Urothelium cell line (cell line): ENCODE results near the gene LANCL3.
"Not testable (repeated sequence)": the region's sequence is repeated elsewhere in the genome, so short reads cannot be mapped to it uniquely, and the experiment has no call there.

Experiments
- DNase-seq: peaks from one replicate; pipeline ENCODE4 v3.0.0; 2011; ENCODE audit warnings: low spot score, mixed read lengths
- FAIRE-seq: peaks from 2 replicates; lab custom pipeline; 2011; peaks lifted over from hg19 to GRCh38; lab: Jason Lieb, UNC

Gene LANCL3

GRCh38 chrX:37609727-37610126, 38.3 kb downstream of the LANCL3 start:
- no peak for FAIRE-seq

DNA sequence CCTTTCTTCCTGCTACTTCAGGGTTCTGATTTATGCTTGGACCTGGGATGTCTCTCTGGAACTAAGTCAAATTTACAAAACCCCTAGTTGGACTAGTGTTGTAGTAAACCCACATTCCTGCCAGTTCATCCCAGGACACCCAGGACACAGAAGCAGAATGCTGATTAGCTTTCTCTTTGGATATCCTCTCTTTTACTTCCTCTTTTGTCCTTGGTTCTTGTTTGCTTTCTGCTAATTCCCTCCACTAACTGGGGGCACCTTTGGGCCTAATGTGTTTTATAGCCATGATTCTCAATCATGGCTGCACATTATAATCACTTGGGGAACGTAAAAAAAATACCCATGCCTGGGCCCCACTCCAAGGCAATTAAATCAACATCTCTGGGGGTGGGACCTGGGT, 42.5 kb downstream of the LANCL3 start:
- FAIRE-seq (no peak), DNase-seq (no peak)

More at GRCh38 chrX:37609727-37610126, 38.3 kb downstream of the LANCL3 start:
- no peak for DNase-seq

DNA sequence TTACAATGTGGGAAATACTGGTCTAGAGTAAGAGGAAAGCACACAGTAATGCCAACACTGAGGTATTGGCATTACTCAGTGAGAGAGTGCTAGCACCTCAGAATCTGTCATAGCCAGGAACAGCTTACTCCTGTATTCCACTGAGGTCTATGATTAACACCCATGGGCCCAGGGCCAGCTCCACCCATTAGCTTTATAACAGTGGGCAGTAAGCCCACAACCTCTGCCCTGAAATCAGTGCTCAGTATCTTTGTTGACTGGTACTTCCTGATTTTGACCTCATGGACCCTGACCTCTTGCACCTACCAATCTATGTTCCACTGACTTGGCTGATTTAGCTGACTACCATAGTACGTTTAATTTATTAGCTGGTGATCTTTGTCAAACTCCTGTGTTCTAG, 56.1 kb downstream of the LANCL3 start:
- FAIRE-seq (no peak), DNase-seq (no peak)

GRCh38 chrX:37638047-37638446, 66.6 kb downstream of the LANCL3 start:
- no peak for DNase-seq
- FAIRE-seq = no peak

GRCh38 chrX:37640142-37640541, 68.7 kb downstream of the LANCL3 start:
- no peak for DNase-seq
- FAIRE-seq = no peak

DNA sequence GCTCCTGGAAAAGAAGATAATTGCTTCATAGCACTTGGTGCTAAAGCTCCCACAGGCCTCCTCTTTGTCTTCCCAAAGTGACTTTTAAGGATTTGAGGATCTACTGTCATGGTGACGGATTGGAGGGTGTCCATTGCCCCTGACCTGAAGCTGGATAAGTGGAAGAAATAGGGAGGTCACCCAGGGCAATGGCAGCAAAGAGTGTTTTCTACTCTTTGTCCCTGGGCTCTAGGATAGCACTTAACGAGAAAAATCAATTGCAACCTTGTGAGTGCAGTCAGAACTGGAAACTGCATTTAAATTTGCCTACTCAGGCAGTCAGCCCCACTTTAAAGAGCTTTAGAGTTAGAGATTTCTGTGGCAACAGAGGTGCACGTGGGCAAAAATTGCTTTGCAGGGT, 70.4 kb downstream of the LANCL3 start:
- no peak for DNase-seq
- FAIRE-seq = no peak

DNA sequence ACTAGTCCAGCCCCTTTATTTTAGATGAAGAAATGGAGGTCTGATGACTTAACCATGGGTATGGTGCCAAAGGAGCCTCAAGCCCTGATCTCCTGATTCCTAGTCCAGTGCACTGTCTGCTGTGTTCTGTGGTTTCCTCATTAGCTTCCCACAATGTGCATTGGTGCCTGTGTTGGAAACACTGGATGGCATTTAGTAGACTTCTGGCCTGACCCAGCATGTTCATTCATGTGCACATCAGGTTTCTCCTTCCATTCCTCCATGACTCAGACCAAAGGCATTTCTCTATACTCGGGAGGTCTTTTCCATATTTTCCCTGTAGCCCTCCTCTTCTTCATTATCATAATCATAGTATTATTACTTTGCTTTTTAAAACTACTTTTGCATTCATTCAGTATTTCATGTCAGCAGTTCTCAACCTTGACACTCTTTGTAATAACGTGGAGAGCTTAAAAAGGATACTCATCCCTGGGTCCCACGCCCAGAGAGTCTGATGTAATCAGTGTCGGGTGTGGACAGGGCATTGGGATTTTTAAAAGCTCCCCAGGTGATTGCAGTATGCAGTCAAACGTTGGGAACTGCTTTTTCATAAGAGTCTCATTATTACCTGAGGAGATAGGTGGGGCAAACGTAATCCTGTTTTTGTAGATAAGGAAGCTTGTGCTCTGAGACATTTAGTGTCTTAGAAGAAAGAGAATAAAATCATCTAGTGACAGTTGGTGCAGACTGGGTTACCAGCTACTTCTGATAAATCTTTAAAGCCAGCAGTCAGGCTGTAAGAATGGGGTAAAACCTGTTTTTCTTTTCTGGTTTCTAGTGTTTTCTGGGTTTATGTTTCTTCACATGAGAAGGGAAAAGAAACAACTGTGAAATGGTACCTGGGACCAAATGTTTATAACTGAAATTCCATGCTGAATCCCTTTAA, 73.2 kb downstream of the LANCL3 start:
- DNase-seq = peak; percentile 2
- FAIRE-seq = no peak

GRCh38 chrX:37646254-37646653, 74.8 kb downstream of the LANCL3 start:
- no peak for FAIRE-seq
- DNase-seq = no peak

GRCh38 chrX:37650879-37651278, 79.4 kb downstream of the LANCL3 start:
- not testable (repeated sequence) for FAIRE-seq, DNase-seq

DNA sequence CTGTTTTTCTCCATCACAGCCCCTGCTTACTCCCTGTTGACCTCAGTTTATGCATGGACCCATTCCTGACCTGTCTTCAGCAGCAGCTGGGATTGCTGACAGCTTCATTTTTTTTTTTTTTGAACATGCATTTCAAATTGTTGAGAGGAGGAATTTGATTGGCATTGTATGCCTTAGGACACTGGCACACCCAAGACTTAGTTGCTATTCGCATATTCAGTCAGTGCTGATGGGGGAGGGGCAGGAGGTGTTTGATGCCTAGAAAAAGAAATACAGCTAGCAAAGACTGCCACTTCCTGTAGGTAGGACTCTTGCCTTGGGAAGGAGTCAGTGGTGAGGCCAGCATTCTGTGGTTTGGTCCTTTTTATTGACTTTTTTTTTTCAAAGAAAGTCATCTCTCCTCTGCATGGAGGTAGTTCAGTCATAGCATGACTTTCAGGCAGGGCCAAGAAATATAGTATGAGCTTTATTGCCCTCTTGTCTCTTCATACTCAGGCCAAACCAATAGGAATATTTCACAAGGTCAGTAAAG, 80.5 kb downstream of the LANCL3 start:
- no peak for FAIRE-seq
- DNase-seq = no peak

GRCh38 chrX:37652589-37653231, 81.2 kb downstream of the LANCL3 start:
- no peak for DNase-seq
- FAIRE-seq = no peak

- DNase-seq (no peak), FAIRE-seq (no peak)
Observed at GRCh38 chrX:37653397-37654085, 82.1 kb downstream of the LANCL3 start.

- DNase-seq (no peak), FAIRE-seq (no peak)
Observed at GRCh38 chrX:37658343-37659030, 87.0 kb downstream of the LANCL3 start.

DNA sequence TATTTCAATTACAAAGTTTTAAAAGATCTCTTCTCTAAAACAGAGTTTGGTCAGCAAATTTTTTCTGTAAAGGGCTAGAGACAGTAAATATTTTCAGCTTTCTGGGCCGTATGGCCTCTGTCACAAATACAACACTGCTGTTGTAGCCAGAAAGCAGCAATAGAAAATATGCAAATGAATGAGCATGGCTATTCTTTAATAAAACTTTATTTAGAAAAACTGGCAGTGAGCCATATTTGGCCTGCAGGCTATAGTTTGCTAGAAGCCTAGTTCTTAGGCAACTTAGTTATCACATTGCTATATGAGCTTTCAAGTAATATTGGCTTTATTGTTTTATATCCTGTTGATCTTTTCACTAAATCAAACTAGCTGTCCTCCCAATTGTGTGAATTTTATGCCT, 87.6 kb downstream of the LANCL3 start:
- DNase-seq = no peak
- no peak for FAIRE-seq

DNA sequence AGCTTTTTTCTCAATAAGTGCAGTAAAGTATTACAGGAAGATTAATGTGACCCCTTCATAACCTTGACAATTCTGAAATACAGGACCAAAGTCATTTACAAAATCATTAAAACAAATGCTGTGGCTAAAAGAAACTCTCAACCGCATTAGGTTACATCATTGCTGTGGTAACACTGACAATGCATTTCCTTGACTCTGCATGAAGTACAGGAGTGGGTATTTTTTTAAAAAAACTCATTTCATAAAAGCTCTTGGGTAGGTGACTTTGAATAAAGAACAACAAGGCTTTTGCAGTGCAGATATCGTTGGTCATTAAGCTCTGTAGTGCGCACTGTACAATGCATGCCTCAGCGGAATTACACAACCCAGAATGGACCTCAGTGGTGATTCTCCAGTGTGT, 90.7 kb downstream of the LANCL3 start:
- DNase-seq (no peak), FAIRE-seq (no peak)

- DNase-seq (no peak), FAIRE-seq (no peak)
Observed at GRCh38 chrX:37666516-37666915, 95.1 kb downstream of the LANCL3 start.

DNA sequence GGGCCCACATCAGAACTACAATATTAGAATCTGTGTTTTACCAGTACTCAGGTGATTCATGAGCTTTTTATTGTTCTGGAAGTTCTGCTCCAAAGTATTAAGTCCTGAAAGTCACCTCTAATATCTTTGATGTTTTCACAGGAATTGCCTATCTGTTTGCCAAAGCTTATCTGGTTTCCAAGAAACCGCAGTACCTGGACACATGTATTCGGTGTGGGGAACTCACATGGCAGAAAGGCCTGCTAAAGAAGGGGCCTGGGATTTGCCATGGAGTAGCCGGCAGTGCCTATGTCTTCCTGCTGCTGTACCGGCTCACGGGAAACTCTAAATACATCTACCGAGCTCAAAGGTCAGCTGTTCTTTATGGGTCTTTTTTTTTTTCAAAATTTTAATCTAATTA, 95.7 kb downstream of the LANCL3 start:
- FAIRE-seq = no peak

DNA sequence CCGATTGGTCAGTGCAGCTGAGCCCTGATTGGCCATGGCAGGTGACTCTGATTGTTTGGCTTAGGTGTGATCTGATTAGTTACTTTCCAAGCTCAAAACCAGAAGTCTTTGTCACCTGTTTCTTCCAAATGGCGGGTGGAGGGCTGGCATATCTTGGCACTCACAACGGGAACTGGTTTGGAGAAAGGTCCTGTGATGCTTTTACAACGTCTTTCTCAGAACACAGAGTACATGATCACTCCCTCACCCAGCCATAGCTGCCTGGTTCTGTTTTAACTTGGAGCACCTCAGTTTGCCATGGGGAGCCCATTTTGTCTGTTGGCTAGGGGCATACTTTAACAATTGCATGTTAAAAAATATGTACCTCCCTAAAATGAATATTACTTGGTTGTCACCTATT, 101.1 kb downstream of the LANCL3 start:
- no peak for FAIRE-seq
- no peak for DNase-seq

More for the DNA sequence above, 95.7 kb downstream of the LANCL3 start:
- no peak for DNase-seq

GRCh38 chrX:37676811-37677210, 105.3 kb downstream of the LANCL3 start:
- DNase-seq (no peak), FAIRE-seq (no peak)

DNA sequence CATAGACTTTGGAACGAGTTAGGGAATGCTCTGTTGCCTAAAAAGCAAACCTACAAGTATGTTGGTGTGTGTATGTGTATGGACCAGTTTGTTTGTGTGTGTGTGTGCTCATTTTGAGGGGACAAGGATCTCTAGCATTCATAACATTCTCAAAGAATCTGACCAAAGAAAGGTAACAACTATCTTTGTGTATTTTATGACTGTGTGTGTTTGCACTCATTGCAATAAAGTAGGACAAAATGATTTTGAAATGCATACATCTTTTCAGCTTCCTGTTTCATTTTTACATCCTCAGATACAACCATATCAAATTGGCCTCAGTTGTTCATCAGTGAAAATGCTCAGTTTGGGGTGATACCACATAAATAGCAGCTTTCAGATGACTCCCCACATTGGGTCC, 105.8 kb downstream of the LANCL3 start:
- no peak for FAIRE-seq

DNA sequence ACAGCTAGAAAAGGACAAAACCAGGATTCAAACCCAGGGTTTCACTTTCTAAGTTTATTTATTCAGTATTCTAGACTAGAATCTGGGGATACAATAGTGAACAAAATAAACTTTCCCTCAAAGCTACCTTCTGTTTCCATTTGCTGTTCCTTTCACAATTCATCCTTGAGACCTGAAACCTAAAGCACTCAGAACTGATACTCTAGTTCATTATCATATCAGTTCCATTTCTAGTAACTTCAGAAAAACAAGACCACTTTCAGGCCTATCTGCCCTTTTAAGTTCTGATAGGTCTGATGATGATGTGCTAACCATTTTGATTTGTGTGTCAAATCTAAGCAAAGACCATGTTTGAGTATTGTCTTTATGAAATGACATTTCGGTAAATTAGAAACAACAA, 106.3 kb downstream of the LANCL3 start:
- FAIRE-seq = no peak
- no peak for DNase-seq

More for the DNA sequence above, 105.8 kb downstream of the LANCL3 start:
- DNase-seq = no peak
